NCI-H1417 treated with DMSO at 0.1 percent for 48 hours (cell line): ENCODE measurements around the gene TMEM82.

Experiments
- DNase-seq: peaks from one replicate; lab custom pipeline; 2025; lab: John Stamatoyannopoulos, UW

The TMEM82 gene

DNA sequence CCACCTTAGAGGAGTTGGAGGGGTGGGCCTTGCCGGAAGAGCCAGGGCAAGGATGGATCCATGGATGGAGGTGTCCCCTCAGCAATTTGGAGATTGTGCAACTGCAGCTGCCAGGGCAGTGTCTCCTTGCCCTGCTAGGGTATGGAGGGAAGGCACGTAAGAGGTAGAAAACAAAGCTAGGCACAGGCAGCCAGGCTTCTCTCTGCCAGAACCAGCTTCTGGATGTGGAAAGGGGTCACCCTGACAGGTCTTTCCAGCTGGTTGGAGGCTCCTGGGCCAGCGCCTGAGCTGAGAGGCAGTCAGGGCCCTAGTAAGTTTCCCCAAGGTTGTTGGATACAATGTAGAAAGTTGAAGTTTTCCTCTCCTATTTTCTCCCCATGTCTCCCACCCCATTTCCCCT lies 21.4 kb upstream of the TMEM82 start:
- no peak for DNase-seq

DNA sequence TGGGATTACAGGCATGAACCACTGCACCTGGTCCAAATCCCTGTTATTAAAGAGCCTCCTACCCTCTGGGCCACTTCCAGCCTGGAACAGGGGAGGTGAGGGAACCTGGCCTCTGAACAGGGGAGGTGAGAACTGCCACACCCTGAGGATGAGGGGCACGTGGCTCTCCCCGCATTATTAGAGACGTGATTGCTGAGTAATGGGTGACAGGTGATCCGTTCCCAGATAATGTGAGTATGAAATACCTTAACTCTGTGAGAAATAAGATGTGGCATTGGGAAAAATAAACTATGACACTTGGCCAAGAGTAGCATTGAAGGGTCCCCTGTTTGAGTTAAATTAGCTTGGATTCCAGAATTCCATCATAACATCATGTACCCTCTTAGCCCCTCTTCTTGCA lies 19.9 kb upstream of the TMEM82 start:
- no peak for DNase-seq

DNA sequence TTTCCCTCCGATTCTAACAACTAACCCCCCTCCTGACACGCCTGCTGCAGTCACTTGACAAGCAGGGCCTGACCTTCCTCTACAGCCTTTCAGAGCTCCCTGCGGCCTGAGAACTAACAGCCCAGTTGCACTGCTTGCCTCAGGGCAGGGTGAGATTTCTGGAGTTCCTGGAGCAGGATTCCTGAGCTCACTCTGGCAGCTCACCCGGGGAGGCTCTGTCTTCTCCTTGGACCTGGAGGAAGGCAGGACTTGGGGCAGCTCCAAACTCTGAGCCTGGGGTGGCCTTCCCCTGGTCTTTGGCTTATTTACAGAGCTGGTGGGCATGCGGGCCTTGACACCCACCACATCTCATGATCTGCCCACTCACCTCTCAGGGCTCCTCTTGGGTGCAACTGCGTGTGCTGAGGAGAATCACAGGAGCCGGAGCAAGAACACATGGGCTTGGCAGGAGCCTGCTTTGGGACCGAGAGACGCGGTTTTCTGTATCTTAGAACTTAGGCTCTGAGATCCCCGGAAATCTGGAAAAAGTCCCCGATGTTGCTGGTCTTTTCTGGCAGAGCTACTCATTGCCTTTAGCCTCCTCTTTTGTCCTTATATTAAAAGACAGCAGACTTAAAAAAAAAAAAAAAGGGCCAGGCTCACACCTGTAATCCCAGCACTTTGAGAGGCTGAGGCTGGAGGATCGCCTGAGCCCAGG lies 19.3 kb upstream of the TMEM82 start:
- no peak for DNase-seq

DNA sequence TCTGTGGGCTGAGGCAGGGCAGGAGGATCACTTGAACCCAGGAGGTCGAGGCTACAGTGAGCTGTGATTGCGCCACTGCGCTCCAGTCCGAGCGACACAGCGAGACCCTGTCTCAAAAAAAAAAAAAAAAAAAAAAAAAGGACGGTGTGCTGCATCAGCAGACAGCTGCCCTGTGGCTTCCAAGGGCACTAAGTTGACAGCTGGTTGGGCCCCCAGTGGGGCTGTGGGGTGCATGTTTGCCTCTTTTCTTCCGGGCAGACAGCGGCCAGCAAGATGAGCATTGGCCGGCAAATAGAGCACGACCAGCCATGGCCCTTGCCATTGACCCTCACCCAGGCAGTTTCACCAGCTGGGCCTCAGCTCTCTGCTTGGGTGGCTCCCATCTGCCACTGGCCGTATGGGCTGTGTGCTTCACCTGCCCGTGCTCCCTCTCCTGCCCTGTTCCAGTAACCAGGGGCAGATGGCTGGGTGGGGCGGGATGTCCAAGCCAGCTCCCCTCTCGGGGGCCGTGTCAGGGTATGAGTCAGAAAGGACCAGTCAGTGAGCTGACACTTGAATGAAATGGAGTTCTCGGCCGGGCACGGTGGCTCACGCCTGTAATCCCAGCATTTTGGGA lies 18.6 kb upstream of the TMEM82 start:
- DNase-seq, result no peak

GRCh38 chr1:15724949-15725880 lies 17.1 kb upstream of the TMEM82 start:
- DNase-seq, result no peak

DNA sequence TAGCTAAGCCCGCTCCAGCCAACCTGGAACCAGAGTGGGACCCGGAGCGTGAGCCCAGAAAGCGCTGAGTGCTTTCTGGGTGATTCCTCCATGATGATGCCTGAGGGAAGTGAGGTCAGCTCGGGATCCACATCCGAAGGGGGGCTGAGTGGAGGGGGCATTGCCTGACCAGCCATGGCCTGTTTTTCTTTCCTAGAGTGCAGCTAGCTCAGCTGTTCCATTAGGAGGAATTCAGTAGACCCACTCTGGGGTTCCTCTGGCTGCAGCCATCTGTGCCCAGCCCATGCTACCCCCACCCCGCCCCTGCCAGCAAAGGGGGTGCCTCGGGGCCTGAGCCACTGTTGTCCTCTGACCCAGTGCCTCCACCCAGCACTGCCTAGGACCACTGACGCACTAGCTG lies 15.8 kb upstream of the TMEM82 start:
- DNase-seq, result no peak

GRCh38 chr1:15727021-15727420 lies 15.3 kb upstream of the TMEM82 start:
- DNase-seq, result no peak

- no peak for DNase-seq
Observed at GRCh38 chr1:15727424-15727823, 14.9 kb upstream of the TMEM82 start.

GRCh38 chr1:15727866-15728534 lies 14.3 kb upstream of the TMEM82 start:
- DNase-seq, result no peak

GRCh38 chr1:15728937-15729657 lies 13.2 kb upstream of the TMEM82 start:
- DNase-seq, result no peak

GRCh38 chr1:15730423-15730822 lies 11.9 kb upstream of the TMEM82 start:
- DNase-seq, result no peak

- DNase-seq, result no peak
Observed at GRCh38 chr1:15730936-15731335, 11.4 kb upstream of the TMEM82 start.

GRCh38 chr1:15731735-15732685 lies 10.3 kb upstream of the TMEM82 start:
- no peak for DNase-seq

DNA sequence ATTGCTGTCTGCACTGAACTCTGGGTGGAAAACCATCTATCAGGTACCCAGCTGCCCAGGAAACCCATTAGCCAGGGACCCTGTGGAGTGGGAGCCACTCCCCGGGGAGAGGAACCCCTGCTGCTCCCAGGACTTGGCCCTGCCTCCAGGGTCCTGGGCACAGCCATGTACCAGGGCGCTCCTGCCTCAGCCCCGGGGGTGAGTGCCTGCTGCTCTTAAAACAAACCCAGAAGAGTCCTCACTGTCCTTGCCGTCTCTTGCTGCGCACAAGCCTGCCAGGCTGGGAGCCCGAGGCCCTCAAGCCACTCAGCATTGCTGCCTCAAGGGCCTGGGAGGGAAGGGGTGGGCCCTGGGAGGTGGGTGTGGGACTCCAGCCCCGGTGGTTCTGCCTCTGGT lies 9.6 kb upstream of the TMEM82 start:
- DNase-seq, result no peak

GRCh38 chr1:15733218-15733725 lies 9.0 kb upstream of the TMEM82 start:
- no peak for DNase-seq

- no peak for DNase-seq
Observed at GRCh38 chr1:15733726-15734226, 8.5 kb upstream of the TMEM82 start.

GRCh38 chr1:15734296-15734695 lies 8.0 kb upstream of the TMEM82 start:
- no peak for DNase-seq

- DNase-seq, result no peak
Observed at GRCh38 chr1:15734901-15735300, 7.4 kb upstream of the TMEM82 start.

- no peak for DNase-seq
Observed at GRCh38 chr1:15735304-15736037, 6.8 kb upstream of the TMEM82 start.
